RWPE2 (cell line): ENCODE results near the gene MR1.

ENCODE experiments used
- ATAC-seq: fragments of 200-7000 bp; cut with Tn5 transposase; 3 replicates; pipeline ENCODE4 v1.9.1; 2021; ENCODE audit warnings: low read depth
- DNase-seq: peaks from one replicate; pipeline ENCODE4 v3.0.0-alpha.2; 2020; ENCODE audit warnings: low spot score
- H3K27ac ChIP-seq: fragments of 450-650 bp; 2 replicates; pipeline ENCODE4 v1.5.1; 2017; ENCODE audit warnings: mild to moderate bottlenecking; ENCODE audit not compliant: poor library complexity, severe bottlenecking
- H3K27me3 ChIP-seq: fragments of 250-450 bp; sonication (Bioruptor Pico); 2 replicates; pipeline ENCODE4 v1.5.1; 2021; ENCODE audit warnings: mild to moderate bottlenecking, moderate library complexity; ENCODE audit not compliant: insufficient read depth, poor library complexity, severe bottlenecking
- H3K36me3 ChIP-seq: fragments of 250-450 bp; sonication (Bioruptor Pico); 2 replicates; pipeline ENCODE4 v1.5.1; 2020; ENCODE audit warnings: low read depth, mild to moderate bottlenecking, moderate library complexity
- H3K4me1 ChIP-seq: fragments of 250-450 bp; sonication (Bioruptor Pico); 2 replicates; pipeline ENCODE4 v1.5.1; 2021; ENCODE audit warnings: mild to moderate bottlenecking, moderate library complexity; ENCODE audit not compliant: insufficient read depth, poor library complexity, severe bottlenecking
- H3K4me3 ChIP-seq: fragments of 250-450 bp; sonication (Bioruptor Pico); 2 replicates; pipeline ENCODE4 v1.5.1; 2021; ENCODE audit warnings: mild to moderate bottlenecking, moderate library complexity; ENCODE audit not compliant: severe bottlenecking
- H3K9me3 ChIP-seq: fragments of 250-450 bp; sonication (Bioruptor Pico); 2 replicates; pipeline ENCODE4 v1.5.1; 2021; ENCODE audit warnings: mild to moderate bottlenecking, moderate library complexity; ENCODE audit not compliant: severe bottlenecking
- CTCF ChIP-seq: fragments of 450-650 bp; IDR thresholded peaks from one replicate; pipeline ENCODE4 v1.5.1; 2017; ENCODE audit warnings: mild to moderate bottlenecking, moderate library complexity; ENCODE audit not compliant: poor library complexity, severe bottlenecking

The MR1 gene

DNA sequence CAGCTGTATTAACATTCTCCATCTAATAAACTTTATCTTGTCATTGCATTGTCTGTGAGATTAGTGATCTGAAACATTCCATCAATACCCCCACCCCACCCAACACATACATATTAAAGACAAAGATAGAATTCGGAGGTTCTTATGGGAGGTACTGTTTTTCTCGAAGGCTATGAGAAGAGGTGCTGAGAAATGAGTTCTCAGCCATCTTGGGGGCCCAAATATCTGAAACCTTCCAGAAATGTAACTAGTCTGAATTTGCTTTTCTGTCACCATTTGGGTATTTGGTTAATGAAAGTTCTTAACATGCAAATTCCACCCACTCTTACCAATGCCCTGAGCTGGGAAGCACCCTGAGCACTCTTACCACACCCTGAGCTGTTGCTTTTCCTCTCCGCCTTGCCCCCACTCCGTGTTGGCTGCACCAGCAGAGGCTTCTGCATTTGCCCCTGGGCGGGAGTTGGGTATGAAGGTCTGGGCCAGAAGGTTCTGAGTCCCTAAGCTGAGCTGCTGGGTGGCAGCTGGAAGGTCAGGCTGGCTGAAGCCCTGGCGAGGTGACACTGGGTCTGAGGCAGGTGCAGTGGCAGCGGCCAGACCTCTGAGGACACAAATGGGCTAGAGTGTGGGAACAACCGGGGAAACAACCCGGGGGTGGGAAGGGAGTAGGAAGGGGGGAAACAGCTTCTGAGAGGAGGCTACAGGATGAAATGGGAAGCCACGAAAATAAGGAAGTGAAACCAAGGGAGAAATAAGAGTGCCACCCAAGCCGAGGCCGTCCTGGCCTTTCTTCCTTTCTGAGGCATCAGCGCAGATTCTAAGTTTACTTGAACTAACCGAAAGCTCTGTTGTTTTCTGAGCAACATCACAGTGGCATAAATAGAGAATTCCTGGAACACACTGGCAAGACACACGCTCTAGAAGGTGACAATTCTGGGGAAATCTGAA, 28.4 kb downstream of the MR1 start:
- Histone ChIP-seq H3K27me3 (no peaks in the 10 kb centered on the region), H3K27ac (no peak overlapping the region), H3K4me3 (no peak overlapping the region), H3K4me1 (no peaks in the 10 kb centered on the region), H3K9me3 (no peaks in the 10 kb centered on the region), H3K36me3 (no peaks in the 10 kb centered on the region)
- DNase-seq (no peak), ATAC-seq (no peak)
- TF ChIP-seq CTCF = no peak

GRCh38 chr1:181062836-181063428, 29.1 kb downstream of the MR1 start:
- H3K4me3 ChIP-seq = no peak overlapping the region
- no peak for ATAC-seq
- no peaks in the 10 kb centered on the region for H3K4me1 ChIP-seq
- no peaks in the 10 kb centered on the region for H3K27me3 ChIP-seq
- DNase-seq = no peak
- no peaks in the 10 kb centered on the region for H3K36me3 ChIP-seq
- no peak overlapping the region for H3K27ac ChIP-seq
- TF ChIP-seq CTCF = no peak
- H3K9me3 ChIP-seq = no peaks in the 10 kb centered on the region

DNA sequence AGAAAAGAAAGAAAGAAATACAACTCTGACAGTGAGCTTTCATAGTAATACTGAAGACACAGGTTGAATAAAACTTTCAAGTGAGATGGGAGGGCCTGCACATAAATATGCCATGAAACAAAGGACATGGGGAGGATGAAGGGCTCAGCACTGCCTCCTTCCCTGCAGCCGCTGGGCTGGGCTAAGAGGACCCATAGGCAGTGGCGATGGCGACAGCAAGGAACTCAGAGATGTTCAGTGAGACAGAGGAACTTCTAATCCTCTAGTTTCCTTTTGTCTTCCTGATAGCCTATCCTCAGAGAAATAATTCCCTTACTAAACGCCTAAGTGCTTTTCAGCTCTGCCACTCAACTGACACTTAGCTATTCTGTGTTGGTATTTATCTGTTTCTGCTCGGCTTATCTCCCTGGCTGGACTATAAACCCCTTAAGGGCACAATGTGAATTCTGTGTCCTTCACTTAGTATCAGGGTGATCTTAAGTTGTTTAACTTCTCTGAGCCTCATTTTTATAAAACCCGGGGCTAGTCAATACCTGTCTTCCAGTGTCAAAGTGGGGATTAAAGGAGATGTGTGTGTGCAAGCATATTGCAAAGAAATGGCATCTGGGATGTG, 30.3 kb downstream of the MR1 start:
- no peaks in the 10 kb centered on the region for H3K9me3 ChIP-seq
- TF ChIP-seq CTCF = no peak
- no peak for ATAC-seq
- no peak overlapping the region for H3K27ac ChIP-seq
- no peak overlapping the region for H3K4me3 ChIP-seq
- no peaks in the 10 kb centered on the region for H3K36me3 ChIP-seq
- no peaks in the 10 kb centered on the region for H3K27me3 ChIP-seq
- no peaks in the 10 kb centered on the region for H3K4me1 ChIP-seq
- DNase-seq = no peak

GRCh38 chr1:181064702-181065101, 30.9 kb downstream of the MR1 start:
- ATAC-seq = no peak
- no peak for TF ChIP-seq CTCF
- H3K9me3 ChIP-seq = no peaks in the 10 kb centered on the region

More at GRCh38 chr1:181064702-181065101, 30.9 kb downstream of the MR1 start:
- no peaks in the 10 kb centered on the region for H3K27me3 ChIP-seq
- H3K4me3 ChIP-seq = no peak overlapping the region
- H3K27ac ChIP-seq = no peak overlapping the region
- no peaks in the 10 kb centered on the region for H3K4me1 ChIP-seq
- DNase-seq = no peak
- H3K36me3 ChIP-seq = no peaks in the 10 kb centered on the region
